Measurements from ENCODE around the gene GTF2A2.

GTF2A2 gene

GRCh38 chr15:59596640-59597039 is 60.7 kb downstream of the GTF2A2 start:
- no peak for DNase-seq

DNA sequence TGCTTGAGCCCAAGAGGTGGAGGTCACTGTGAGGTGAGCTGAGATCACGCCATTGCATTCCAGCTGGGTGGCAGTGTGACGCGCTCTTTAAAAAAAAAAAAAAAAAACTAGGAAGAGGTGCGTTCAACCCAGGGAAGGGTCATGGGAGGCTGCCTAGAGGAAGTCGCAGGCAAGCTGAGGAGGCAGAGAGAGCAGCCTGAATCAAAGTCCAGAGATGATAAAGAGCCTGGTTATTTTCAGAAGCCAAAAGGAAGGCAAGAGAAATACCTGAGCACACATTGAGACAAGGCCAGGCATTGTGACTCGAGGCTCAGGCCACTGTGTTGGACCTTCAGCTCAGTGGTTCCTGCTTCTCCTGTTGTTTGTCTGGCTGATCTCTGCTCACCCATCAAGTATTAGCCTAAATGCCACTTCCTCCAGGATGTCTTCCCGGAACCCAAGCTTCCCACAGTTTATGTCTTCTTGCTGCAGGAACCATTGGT is 61.8 kb downstream of the GTF2A2 start:
- no peak for DNase-seq

DNA sequence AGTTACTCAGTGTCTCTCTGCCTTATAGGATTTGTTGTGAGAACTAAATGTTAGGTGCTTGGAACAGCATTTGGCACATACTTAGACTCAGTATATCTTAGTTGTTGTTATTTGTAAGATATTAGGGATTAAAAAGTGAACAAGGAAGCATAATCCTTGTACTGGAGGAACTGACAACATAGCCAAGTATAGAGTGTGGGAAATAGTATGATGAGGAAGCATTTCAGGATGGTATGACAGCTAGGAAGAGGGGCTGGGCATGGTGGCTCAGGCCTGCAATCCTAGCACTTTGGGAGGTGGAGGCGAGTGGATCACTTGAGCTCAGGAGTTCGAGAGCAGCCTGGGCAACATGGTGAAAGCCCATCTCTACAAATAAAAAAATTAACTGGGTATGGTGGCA is 62.3 kb downstream of the GTF2A2 start:
- DNase-seq: no peak

- DNase-seq: no peak
Measured at GRCh38 chr15:59594493-59594942, 62.8 kb downstream of the GTF2A2 start.

- DNase-seq: no peak
Measured at GRCh38 chr15:59591356-59591755, 66.0 kb downstream of the GTF2A2 start.

DNA sequence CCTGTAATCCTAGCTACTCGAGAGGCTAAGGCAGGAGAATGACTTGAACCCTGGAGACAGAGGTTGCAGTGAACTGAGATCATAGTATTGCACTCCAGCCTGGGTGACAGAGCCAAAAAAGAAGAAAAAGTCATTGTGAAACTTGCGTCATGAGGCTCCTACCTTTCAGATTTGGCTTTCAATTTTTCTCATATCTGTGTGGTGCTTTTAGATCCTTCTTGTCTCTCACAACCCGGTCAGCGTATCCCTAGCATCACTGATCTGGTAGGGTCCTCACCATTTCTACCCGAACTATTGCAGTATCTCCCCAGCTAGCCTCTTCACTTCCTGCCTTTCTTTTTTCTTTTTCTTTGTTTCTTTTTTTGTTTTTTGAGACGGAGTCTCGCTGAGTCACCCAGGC is 67.3 kb downstream of the GTF2A2 start:
- no peak for DNase-seq

Data from activated naive CD4-positive, alpha-beta T cell treated with Interleukin-2 at 50 U/mL for 16 hours (primary cell).